BLaER1 (cell line): ENCODE measurements around the gene HBM.
"Not testable (repeated sequence)": the region's sequence is repeated elsewhere in the genome, so short reads cannot be mapped to it uniquely, and the experiment has no call there.

Experiments
- H3K27ac ChIP-seq: shearing (Covaris generic); formaldehyde crosslinking; 2 replicates; pipeline ENCODE4 v1.8.1; 2022
- H3K27me3 ChIP-seq: shearing (Covaris generic); formaldehyde crosslinking; 2 replicates; pipeline ENCODE4 v1.8.1; 2022
- H3K36me3 ChIP-seq: shearing (Covaris generic); formaldehyde crosslinking; 2 replicates; pipeline ENCODE4 v1.8.1; 2022
- H3K4me1 ChIP-seq: shearing (Covaris generic); formaldehyde crosslinking; 2 replicates; pipeline ENCODE4 v1.8.1; 2022
- H3K4me2 ChIP-seq: shearing (Covaris generic); formaldehyde crosslinking; 2 replicates; pipeline ENCODE4 v1.8.1; 2022
- H3K4me3 ChIP-seq: shearing (Covaris generic); formaldehyde crosslinking; 2 replicates; pipeline ENCODE4 v1.8.1; 2022
- H3K9ac ChIP-seq: shearing (Covaris generic); formaldehyde crosslinking; 2 replicates; pipeline ENCODE4 v1.8.1; 2022
- H3K9me3 ChIP-seq: shearing (Covaris generic); formaldehyde crosslinking; 2 replicates; pipeline ENCODE4 v1.8.1; 2022
- H4K20me1 ChIP-seq: shearing (Covaris generic); formaldehyde crosslinking; 2 replicates; pipeline ENCODE4 v1.8.1; 2022
- Cebpa-rat ChIP-seq: shearing (Covaris generic); IDR thresholded peaks from 2 replicates; pipeline ENCODE4 v1.8.1; 2022

The HBM gene

GRCh38 chr16:144797-145252 lies 21.0 kb upstream of the HBM start:
- H3K27me3 ChIP-seq: peaks cover 6% of the 10 kb centered on the region; the same call in 1 of the 2 replicates
- H3K4me1 ChIP-seq: no peaks in the 10 kb centered on the region
- TF ChIP-seq Cebpa-rat: no peak

DNA sequence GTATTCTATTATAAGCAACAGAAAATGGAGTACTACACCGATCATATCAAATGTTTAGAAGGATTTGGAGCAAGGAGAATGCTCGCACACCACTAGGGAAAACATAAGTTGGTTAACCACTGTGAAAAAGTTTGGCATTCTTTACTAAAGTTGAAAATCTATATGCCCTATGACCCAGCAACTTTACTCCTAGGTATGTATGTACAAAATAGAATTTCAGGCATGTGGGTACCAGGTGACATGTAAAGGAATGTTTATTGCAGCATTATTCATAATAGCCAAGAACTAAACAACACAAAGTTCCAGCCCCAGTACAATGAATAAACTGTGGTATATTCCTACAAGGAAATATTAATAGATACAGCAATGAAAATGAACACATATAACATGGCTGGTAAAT lies 19.1 kb upstream of the HBM start:
- H3K27ac ChIP-seq: no peak overlapping the region

More at GRCh38 chr16:144797-145252, 21.0 kb upstream of the HBM start:
- Histone ChIP-seq H3K27ac (no peak overlapping the region), H3K9ac (no peak overlapping the region), H3K36me3 (no peaks in the 10 kb centered on the region), H3K9me3 (no peaks in the 10 kb centered on the region), H4K20me1 (no peaks in the 10 kb centered on the region), H3K4me2 (no peak overlapping the region), H3K4me3 (no peak overlapping the region)

GRCh38 chr16:149024-149660 lies 16.6 kb upstream of the HBM start:
- TF ChIP-seq Cebpa-rat: no peak
- Histone ChIP-seq H3K27ac (no peak overlapping the region), H3K9ac (no peak overlapping the region), H3K9me3 (no peaks in the 10 kb centered on the region), H3K36me3 (no peaks in the 10 kb centered on the region), H3K4me3 (no peak overlapping the region), H3K4me2 (no peak overlapping the region), H3K4me1 (peaks cover 8% of the 10 kb centered on the region), H3K27me3 (peaks cover 7% of the 10 kb centered on the region), H4K20me1 (no peaks in the 10 kb centered on the region)

More for the DNA sequence above, 19.1 kb upstream of the HBM start:
- no peaks in the 10 kb centered on the region for H3K9me3 ChIP-seq
- no peak for TF ChIP-seq Cebpa-rat
- no peak overlapping the region for H3K4me2 ChIP-seq
- H3K36me3 ChIP-seq: no peaks in the 10 kb centered on the region
- no peaks in the 10 kb centered on the region for H4K20me1 ChIP-seq
- no peak overlapping the region for H3K9ac ChIP-seq
- H3K4me3 ChIP-seq: no peak overlapping the region
- H3K27me3 ChIP-seq: peaks cover 6% of the 10 kb centered on the region; the same call in 1 of the 2 replicates
- no peaks in the 10 kb centered on the region for H3K4me1 ChIP-seq

- H3K9me3 ChIP-seq: no peaks in the 10 kb centered on the region
- peaks cover 8% of the 10 kb centered on the region for H3K4me1 ChIP-seq
- H3K9ac ChIP-seq: no peak within 1 kb of the TSS
- peaks cover 35% of the 10 kb centered on the region for H3K27me3 ChIP-seq
- no peak within 1 kb of the TSS for H3K4me3 ChIP-seq
- H3K36me3 ChIP-seq: no peaks in the 10 kb centered on the region
- no peak within 1 kb of the TSS for H3K27ac ChIP-seq
- TF ChIP-seq Cebpa-rat: no peak
- no peaks in the 10 kb centered on the region for H4K20me1 ChIP-seq
- peak within 1 kb of the TSS; percentile 53 for H3K4me2 ChIP-seq
Measured at GRCh38 chr16:152141-153128, 13.3 kb upstream of the HBM start, which contains the start of gene HBZ. Gene HBZ (plus strand): TSS chr16:152644. CDS start chr16:152910, 266 bp downstream.

DNA sequence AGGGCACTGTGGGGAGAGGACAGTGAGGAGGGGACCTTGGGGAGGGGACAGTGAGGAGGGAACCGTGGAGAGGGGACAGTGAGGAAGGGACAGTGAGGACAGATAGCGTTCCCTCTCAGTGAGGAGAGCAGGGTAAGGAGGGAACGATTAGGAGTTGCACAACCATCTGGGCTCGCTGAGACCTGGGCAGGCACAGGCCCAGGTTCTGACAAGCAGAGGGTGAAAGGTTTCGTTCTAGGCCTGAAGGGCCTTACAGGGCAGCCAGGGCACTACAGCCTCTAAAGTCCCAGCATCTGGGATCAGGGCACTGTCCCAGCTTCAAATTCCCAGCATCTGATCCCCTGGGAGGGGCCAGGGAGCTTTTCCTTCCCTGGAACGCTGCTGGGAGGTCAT lies 12.7 kb upstream of the HBM start:
- H3K4me2 ChIP-seq, H3K9me3 ChIP-seq, H3K36me3 ChIP-seq, H3K4me3 ChIP-seq, H3K9ac ChIP-seq, H3K4me1 ChIP-seq, H4K20me1 ChIP-seq, H3K27ac ChIP-seq: not testable (repeated sequence)
- peaks cover 35% of the 10 kb centered on the region for H3K27me3 ChIP-seq

DNA sequence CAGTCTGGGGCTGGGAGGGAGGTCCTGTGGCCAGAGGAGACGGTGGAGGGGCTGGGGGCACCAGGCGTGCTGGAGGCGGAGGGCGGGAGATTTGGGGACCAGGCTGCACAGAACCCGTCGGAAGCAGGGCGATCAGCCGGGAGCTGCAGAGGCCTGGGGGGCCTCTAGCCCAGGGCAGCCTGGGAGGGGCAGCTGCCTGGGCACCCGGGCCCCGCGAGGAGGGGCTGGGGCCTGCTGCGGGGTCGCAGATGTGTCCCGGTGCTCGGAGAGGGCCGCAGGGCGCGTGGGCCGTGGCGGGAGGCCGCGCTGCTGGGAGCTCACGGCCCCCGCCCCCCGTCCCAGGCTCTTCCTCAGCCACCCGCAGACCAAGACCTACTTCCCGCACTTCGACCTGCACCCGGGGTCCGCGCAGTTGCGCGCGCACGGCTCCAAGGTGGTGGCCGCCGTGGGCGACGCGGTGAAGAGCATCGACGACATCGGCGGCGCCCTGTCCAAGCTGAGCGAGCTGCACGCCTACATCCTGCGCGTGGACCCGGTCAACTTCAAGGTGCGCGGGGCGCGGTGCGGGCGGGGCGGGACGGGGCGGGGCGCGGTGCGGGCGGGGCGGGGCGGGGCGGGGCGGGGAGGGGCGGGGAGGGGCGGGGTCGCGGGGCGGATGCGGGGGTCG lies 12.1 kb upstream of the HBM start:
- H3K9ac ChIP-seq, H3K4me3 ChIP-seq, H3K4me1 ChIP-seq, H3K36me3 ChIP-seq, H3K4me2 ChIP-seq, H3K27ac ChIP-seq, H3K9me3 ChIP-seq, H4K20me1 ChIP-seq: not testable (repeated sequence)
- H3K27me3 ChIP-seq: peaks cover 34% of the 10 kb centered on the region

DNA sequence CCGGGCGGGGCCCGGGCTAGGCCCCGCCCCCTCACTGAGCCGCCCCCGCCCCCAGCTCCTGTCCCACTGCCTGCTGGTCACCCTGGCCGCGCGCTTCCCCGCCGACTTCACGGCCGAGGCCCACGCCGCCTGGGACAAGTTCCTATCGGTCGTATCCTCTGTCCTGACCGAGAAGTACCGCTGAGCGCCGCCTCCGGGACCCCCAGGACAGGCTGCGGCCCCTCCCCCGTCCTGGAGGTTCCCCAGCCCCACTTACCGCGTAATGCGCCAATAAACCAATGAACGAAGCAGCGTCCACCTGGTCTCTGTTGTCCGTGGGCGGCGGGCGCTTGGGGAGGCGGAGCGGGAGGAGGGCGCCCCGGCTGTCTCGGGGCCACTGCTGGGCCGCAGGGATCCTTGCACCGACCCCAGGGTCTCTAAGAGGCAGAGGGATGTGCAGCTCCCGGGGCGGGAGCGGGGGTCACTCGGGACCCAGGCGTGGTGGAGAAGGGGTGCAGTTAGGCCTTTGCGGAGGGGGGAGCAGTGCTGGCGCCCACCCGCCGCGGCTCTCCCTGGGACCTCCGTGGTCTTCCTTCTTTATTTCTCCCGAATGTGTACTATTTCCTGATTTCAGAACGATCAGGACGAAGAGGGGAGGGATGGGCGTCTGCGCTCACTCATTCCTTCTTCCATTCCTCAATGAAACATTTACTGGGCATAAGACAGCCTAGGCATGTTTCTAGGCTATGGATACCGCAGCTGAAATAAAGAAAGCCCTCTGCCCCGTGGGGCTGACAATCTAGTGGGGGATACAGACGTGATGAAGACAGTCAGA lies 11.4 kb upstream of the HBM start:
- H3K27ac ChIP-seq: no peak overlapping the region
- H4K20me1 ChIP-seq: no peaks in the 10 kb centered on the region
- no peak for TF ChIP-seq Cebpa-rat
- H3K36me3 ChIP-seq: no peaks in the 10 kb centered on the region
- H3K4me1 ChIP-seq: peaks cover 8% of the 10 kb centered on the region
- H3K9me3 ChIP-seq: no peaks in the 10 kb centered on the region
- H3K4me3 ChIP-seq: peak overlapping the region; percentile 25
- no peak overlapping the region for H3K9ac ChIP-seq
- H3K4me2 ChIP-seq: peak overlapping the region; percentile 61
- peaks cover 32% of the 10 kb centered on the region for H3K27me3 ChIP-seq

GRCh38 chr16:155031-155398 lies 10.8 kb upstream of the HBM start:
- no peak overlapping the region for H3K4me3 ChIP-seq
- H3K4me1 ChIP-seq: peaks cover 8% of the 10 kb centered on the region
- no peaks in the 10 kb centered on the region for H3K9me3 ChIP-seq
- H3K27ac ChIP-seq: no peak overlapping the region
- no peaks in the 10 kb centered on the region for H3K36me3 ChIP-seq
- peak overlapping the region; percentile 61 for H3K4me2 ChIP-seq
- H3K9ac ChIP-seq: no peak overlapping the region
- no peak for TF ChIP-seq Cebpa-rat
- peaks cover 36% of the 10 kb centered on the region for H3K27me3 ChIP-seq
- H4K20me1 ChIP-seq: no peaks in the 10 kb centered on the region

- H3K27me3 ChIP-seq: peaks cover 69% of the 10 kb centered on the region
- no peaks in the 10 kb centered on the region for H3K9me3 ChIP-seq
- no peak overlapping the region for H3K27ac ChIP-seq
- H3K36me3 ChIP-seq: no peaks in the 10 kb centered on the region
- no peak for TF ChIP-seq Cebpa-rat
- no peak overlapping the region for H3K4me3 ChIP-seq
- H4K20me1 ChIP-seq: peaks cover 16% of the 10 kb centered on the region; the same call in 1 of the 2 replicates
- no peak overlapping the region for H3K4me2 ChIP-seq
- no peaks in the 10 kb centered on the region for H3K4me1 ChIP-seq
- H3K9ac ChIP-seq: no peak overlapping the region
Measured at GRCh38 chr16:159136-159849, 6.5 kb upstream of the HBM start.

- not testable (repeated sequence) for H3K4me2 ChIP-seq, H3K9ac ChIP-seq, H3K9me3 ChIP-seq, H3K36me3 ChIP-seq, H3K4me3 ChIP-seq, H3K4me1 ChIP-seq, H3K27ac ChIP-seq
- H3K27me3 ChIP-seq: peaks cover 63% of the 10 kb centered on the region
- H4K20me1 ChIP-seq: peaks cover 17% of the 10 kb centered on the region; the same call in 1 of the 2 replicates
Measured at GRCh38 chr16:160242-160641, 5.5 kb upstream of the HBM start.
